Peyer's patch (tissue), 4 donors: Measurements from ENCODE around the gene ATXN2. TPM values are rescaled to one million over a fixed set of nuclear protein-coding genes. Genes with fewer than 3 reads are reported as not detected.
"Not testable (repeated sequence)": the region's sequence is repeated elsewhere in the genome, so short reads cannot be mapped to it uniquely, and the experiment has no call there.

Experiments
- DNase-seq, 3 donors: peaks; one replicate each; pipeline ENCODE4 v3.0.0-alpha.2; 2017 to 2019
- H3K27ac ChIP-seq, 4 donors: fragments of 200-600 bp; sonication (generic); one replicate each; pipeline ENCODE4 v1.5.1; 2016 to 2019
- H3K27me3 ChIP-seq, 2 donors: fragments of 200-600 bp; sonication (generic); one replicate each; pipeline ENCODE4 v1.5.1; 2019
- H3K36me3 ChIP-seq, 3 donors: fragments of 200-600 bp; sonication (generic); one replicate each; pipeline ENCODE4 v1.5.1; 2016 to 2019
- H3K4me1 ChIP-seq, 4 donors: fragments of 200-600 bp; sonication (generic); one replicate each; pipeline ENCODE4 v1.5.1; 2016 to 2019
- H3K4me3 ChIP-seq, 4 donors: fragments of 200-600 bp; sonication (generic); 1 replicate in 3 of 4; 2 replicates in 1 of 4; pipeline ENCODE4 v1.5.1; 2016 to 2019; ENCODE audit warnings: mild to moderate bottlenecking in 1 of 4
- H3K9me3 ChIP-seq, 4 donors: fragments of 200-600 bp; sonication (generic); one replicate each; pipeline ENCODE4 v1.5.1; 2016 to 2019; ENCODE audit warnings: mild to moderate bottlenecking in 1 of 4
- POLR2A ChIP-seq, 2 donors: fragments of 450-650 bp; IDR thresholded peaks; one replicate each; pipeline ENCODE4 v1.5.1; 2017; ENCODE audit warnings: antibody characterized with exemption in 2 of 2, mild to moderate bottlenecking in 2 of 2, moderate library complexity in 2 of 2
- total RNA-seq, 4 donors: library from RNA; depleted of rRNA; stranded (reverse); fragments of >200 nt; gene quantifications; one replicate each; pipeline ENCODE4 v1.1.0, GENCODE V29; 2016
- TF ChIP-seq, protein P1 (sequence below), 6 experiments: fragments of 450-650 bp in 4 of 6; fragments of 200-600 bp in 2 of 6; sonication (generic) in 1 of 6; IDR thresholded peaks; one replicate each; pipeline ENCODE4 v1.5.1; 2017 to 2019; ENCODE audit warnings: antibody characterized with exemption in 6 of 6, mild to moderate bottlenecking in 3 of 6, moderate library complexity in 1 of 6

The ATXN2 gene
- total RNA-seq, 4 donors from 2014 or later: 35.9 to 111 (median 90.8) TPM

DNA sequence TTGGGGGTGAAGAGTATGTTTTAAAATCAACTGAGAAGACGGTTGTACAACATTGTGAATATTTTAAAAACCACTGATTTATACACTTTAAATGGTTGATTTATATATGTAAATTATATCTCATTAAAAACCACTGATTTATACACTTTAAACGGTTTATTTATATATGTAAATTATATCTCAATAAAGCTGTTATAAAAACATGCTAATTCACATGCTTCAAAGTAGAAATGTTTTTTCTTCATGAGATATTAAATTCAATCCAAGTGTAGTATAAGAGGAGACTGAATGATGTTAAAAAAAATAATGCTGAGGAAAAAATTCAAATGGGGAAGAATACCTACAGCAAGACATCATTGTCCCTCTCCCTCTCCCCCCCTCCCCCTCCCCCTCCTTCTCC lies 92.9 kb downstream of the ATXN2 start:
- peaks cover 0 to 81% (median 0%) of the 10 kb centered on the region in 3 donors for H3K36me3 ChIP-seq
- TF ChIP-seq POLR2A (IDR thresholded peaks at IDR 0.05): no peak
- TF ChIP-seq, protein P1, sequence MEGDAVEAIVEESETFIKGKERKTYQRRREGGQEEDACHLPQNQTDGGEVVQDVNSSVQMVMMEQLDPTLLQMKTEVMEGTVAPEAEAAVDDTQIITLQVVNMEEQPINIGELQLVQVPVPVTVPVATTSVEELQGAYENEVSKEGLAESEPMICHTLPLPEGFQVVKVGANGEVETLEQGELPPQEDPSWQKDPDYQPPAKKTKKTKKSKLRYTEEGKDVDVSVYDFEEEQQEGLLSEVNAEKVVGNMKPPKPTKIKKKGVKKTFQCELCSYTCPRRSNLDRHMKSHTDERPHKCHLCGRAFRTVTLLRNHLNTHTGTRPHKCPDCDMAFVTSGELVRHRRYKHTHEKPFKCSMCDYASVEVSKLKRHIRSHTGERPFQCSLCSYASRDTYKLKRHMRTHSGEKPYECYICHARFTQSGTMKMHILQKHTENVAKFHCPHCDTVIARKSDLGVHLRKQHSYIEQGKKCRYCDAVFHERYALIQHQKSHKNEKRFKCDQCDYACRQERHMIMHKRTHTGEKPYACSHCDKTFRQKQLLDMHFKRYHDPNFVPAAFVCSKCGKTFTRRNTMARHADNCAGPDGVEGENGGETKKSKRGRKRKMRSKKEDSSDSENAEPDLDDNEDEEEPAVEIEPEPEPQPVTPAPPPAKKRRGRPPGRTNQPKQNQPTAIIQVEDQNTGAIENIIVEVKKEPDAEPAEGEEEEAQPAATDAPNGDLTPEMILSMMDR (IDR thresholded peaks at IDR 0.05): no peak
- H3K4me3 ChIP-seq: no peak overlapping the region

DNA sequence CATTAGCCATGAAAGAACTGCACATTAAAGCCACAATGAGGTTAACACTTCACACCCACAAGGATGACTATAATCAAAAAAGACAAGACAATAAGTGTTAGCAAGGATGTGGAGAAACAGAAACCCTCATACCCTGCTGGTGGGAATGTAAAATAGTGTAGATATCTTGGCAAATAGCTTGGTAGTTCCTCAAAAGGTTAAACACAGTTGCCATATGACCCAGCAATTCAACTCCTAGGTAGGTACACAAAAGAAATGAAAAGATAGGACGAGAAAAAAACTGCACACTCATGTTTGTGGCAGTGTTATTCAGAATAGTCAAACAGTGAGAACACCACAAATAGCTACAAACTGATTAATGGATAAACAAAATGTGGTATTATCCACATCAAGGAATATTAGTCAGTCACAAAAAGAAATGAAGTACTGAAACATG lies 93.5 kb downstream of the ATXN2 start:
- H3K4me3 ChIP-seq: no peak overlapping the region
- H3K4me1 ChIP-seq: no peaks in the 10 kb centered on the region
- DNase-seq: no peak
- no peaks in the 10 kb centered on the region for H3K9me3 ChIP-seq
- no peaks in the 10 kb centered on the region for H3K27me3 ChIP-seq
- no peak for TF ChIP-seq POLR2A (IDR thresholded peaks at IDR 0.05)
- TF ChIP-seq, protein P1 (IDR thresholded peaks at IDR 0.05): no peak
- peaks cover 0 to 77% (median 0%) of the 10 kb centered on the region in 3 donors for H3K36me3 ChIP-seq
- H3K27ac ChIP-seq: no peak overlapping the region

More for the DNA sequence above, 92.9 kb downstream of the ATXN2 start:
- no peaks in the 10 kb centered on the region for H3K27me3 ChIP-seq
- no peak overlapping the region for H3K27ac ChIP-seq
- H3K4me1 ChIP-seq: no peaks in the 10 kb centered on the region
- no peak for DNase-seq
- H3K9me3 ChIP-seq: no peaks in the 10 kb centered on the region

DNA sequence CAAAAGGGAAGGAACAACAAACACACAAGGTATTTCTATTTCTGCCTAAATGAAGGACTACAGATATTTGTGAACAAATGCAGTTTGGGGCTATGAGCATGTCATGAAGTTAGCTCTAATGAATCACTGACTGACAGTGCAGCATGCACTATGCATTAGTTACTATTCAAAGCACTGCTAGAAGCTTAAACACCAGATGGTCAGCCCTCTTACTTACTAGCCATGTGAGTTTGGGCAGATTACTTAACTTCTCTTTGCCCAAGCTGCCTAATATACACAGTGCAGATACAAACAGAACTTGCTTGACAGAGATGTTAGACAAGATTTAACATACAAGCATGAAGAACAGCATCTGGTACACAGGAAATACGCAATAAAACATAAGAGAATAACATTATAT lies 96.0 kb downstream of the ATXN2 start:
- Histone ChIP-seq H3K4me3 (no peak overlapping the region), H3K36me3 (peaks cover 0 to 75% (median 0%) of the 10 kb centered on the region in 3 donors), H3K27ac (no peak overlapping the region), H3K9me3 (no peaks in the 10 kb centered on the region), H3K27me3 (no peaks in the 10 kb centered on the region), H3K4me1 (no peaks in the 10 kb centered on the region)
- no peak for DNase-seq
- no peak for TF ChIP-seq POLR2A (IDR thresholded peaks at IDR 0.05)
- TF ChIP-seq, protein P1 (IDR thresholded peaks at IDR 0.05): no peak

DNA sequence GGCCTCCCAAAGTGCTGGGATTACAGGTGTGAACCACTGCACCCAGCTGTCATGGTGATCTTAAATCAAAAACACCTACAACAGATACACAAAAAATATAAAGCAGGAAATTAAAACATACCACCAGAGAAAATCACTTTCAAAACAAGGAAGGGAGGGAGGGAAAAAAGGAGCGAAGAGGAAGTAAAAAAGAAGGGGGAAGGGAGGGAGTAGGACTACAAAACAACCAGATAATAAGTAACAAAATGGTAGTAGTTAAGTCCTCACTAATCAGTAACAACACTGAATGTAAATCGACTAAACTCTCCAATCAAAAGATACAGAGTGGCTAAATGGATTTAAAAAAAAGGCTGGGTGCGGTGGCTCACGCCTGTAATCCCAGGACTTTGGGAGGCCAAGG lies 104.4 kb downstream of the ATXN2 start:
- TF ChIP-seq, protein P1 (IDR thresholded peaks at IDR 0.05): no peak
- H3K27ac ChIP-seq: no peak overlapping the region
- peaks cover 0 to 76% (median 0%) of the 10 kb centered on the region in 3 donors for H3K36me3 ChIP-seq
- no peaks in the 10 kb centered on the region for H3K27me3 ChIP-seq
- no peaks in the 10 kb centered on the region for H3K9me3 ChIP-seq
- no peaks in the 10 kb centered on the region for H3K4me1 ChIP-seq
- no peak overlapping the region for H3K4me3 ChIP-seq
- no peak for DNase-seq

DNA sequence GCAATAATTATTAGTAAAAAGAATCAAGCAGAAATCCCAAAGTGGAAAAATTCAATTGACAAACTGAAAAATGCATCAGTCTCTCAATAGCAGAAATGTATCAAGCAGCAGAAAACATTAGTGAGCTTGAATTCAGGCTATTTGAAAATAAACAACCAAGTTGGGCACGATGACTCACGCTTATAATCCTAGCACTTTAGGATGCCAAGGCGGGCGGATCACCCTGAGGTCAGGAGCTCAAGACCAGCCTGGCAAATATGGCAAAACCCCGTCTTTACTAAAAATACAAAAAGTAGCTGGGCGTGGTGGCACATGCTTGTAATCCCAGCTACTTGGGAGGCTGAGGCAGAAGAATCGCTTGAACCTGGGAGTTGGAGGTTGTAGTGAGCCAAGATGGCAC lies 106.1 kb downstream of the ATXN2 start:
- not testable (repeated sequence) for H3K4me1 ChIP-seq, DNase-seq, H3K27me3 ChIP-seq, H3K9me3 ChIP-seq, H3K4me3 ChIP-seq, H3K27ac ChIP-seq
- peaks cover 0 to 76% (median 0%) of the 10 kb centered on the region in 3 donors for H3K36me3 ChIP-seq

DNA sequence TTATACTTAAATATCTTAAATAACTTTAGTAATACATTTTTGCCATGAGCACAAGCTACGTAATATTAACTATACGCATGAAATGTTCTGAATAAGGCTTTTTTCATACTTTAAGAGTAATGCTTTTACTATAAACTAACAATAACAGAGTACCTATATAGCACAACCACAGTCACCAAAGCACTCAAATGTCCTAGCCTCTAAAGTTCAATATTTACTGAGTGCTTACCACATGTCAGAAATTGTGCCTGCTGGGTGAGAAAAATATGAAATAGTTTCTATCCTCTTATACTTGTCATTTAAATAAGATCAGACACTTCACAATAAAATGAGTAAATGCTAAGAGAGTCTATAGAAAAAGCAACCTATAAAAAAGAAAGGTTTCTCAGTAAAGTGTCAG lies 110.3 kb downstream of the ATXN2 start:
- no peak for TF ChIP-seq POLR2A (IDR thresholded peaks at IDR 0.05)
- TF ChIP-seq, protein P1 (IDR thresholded peaks at IDR 0.05): no peak
- no peaks in the 10 kb centered on the region for H3K9me3 ChIP-seq
- H3K27me3 ChIP-seq: no peaks in the 10 kb centered on the region
- DNase-seq: no peak
- H3K36me3 ChIP-seq: peaks cover 0 to 87% (median 4%) of the 10 kb centered on the region in 3 donors
- H3K4me3 ChIP-seq: no peak overlapping the region
- no peaks in the 10 kb centered on the region for H3K4me1 ChIP-seq
- no peak overlapping the region for H3K27ac ChIP-seq
